ENCODE measurements around the gene PUS7L. TPM values are rescaled to one million over a fixed set of nuclear protein-coding genes. Genes with fewer than 3 reads are reported as not detected.

The PUS7L gene
- total RNA-seq, 1 donor from 2014 or later: 11.7 TPM

DNA sequence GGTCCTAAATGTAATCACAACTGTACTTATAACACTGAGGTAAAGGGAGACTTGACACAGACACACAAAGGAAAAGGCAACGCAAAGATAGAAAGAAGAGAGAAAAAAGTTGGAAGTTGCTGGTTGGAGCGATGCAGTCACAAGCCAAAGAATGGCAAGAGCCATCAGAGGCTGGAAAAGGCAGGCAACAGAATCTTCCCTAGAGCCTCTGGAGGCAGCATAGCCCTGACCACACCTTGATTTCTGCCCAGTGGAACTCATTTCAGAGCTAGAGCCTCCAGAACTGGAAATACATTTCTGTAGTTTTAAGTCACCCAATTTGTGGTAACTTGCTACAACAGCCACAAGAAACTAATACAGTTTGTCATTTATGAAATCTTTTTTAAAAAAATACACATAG is 89.2 kb downstream of the PUS7L start:
- Histone ChIP-seq H3K27me3 (no peaks in the 10 kb centered on the region), H3K9me3 (no peaks in the 10 kb centered on the region), H3K4me1 (no peaks in the 10 kb centered on the region), H3K27ac (no peak overlapping the region), H3K36me3 (no peaks in the 10 kb centered on the region), H3K4me3 (no peak overlapping the region)
- TF ChIP-seq, protein P1, sequence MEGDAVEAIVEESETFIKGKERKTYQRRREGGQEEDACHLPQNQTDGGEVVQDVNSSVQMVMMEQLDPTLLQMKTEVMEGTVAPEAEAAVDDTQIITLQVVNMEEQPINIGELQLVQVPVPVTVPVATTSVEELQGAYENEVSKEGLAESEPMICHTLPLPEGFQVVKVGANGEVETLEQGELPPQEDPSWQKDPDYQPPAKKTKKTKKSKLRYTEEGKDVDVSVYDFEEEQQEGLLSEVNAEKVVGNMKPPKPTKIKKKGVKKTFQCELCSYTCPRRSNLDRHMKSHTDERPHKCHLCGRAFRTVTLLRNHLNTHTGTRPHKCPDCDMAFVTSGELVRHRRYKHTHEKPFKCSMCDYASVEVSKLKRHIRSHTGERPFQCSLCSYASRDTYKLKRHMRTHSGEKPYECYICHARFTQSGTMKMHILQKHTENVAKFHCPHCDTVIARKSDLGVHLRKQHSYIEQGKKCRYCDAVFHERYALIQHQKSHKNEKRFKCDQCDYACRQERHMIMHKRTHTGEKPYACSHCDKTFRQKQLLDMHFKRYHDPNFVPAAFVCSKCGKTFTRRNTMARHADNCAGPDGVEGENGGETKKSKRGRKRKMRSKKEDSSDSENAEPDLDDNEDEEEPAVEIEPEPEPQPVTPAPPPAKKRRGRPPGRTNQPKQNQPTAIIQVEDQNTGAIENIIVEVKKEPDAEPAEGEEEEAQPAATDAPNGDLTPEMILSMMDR (IDR thresholded peaks at IDR 0.05): no peak
- intact Hi-C loops (cut with DNase I): no loop called here
- DNase-seq: no peak
- ATAC-seq: no peak

Other genes with a start within 250 kb of the PUS7L start
- gene ADAMTS20, start 206.6 kb downstream of the PUS7L start, total RNA-seq: not detected
- gene IRAK4, start 161 bp upstream of the PUS7L start, total RNA-seq: 18.4 TPM
- gene TWF1, start 47.5 kb upstream of the PUS7L start, total RNA-seq: 52.1 TPM
- 4.6 TPM for gene TMEM117, start 77.3 kb upstream of the PUS7L start, total RNA-seq

Measured in upper lobe of right lung (tissue), 1 donor.